CD1c-positive myeloid dendritic cell (primary cell): ENCODE data around the gene PRLR.
"Not testable (repeated sequence)": the region's sequence is repeated elsewhere in the genome, so short reads cannot be mapped to it uniquely, and the experiment has no call there.

Experiments
- DNase-seq: peaks from one replicate; pipeline ENCODE4 v3.0.0-alpha.2; 2016; ENCODE audit errors: extremely low spot score

Gene PRLR

GRCh38 chr5:35127006-35127405, 103.3 kb downstream of the PRLR start:
- DNase-seq = no peak

GRCh38 chr5:35125746-35126145, 104.5 kb downstream of the PRLR start:
- no peak for DNase-seq

- no peak for DNase-seq
These were observed 105.4 kb downstream of the PRLR start for GRCh38 chr5:35124932-35125331.

- DNase-seq = no peak
These were observed 107.5 kb downstream of the PRLR start for GRCh38 chr5:35122819-35123218.

GRCh38 chr5:35120715-35121114, 109.6 kb downstream of the PRLR start:
- no peak for DNase-seq

- DNase-seq = peak; percentile 14
These were observed 112.3 kb downstream of the PRLR start for GRCh38 chr5:35117967-35118366.

- no peak for DNase-seq
These were observed 114.4 kb downstream of the PRLR start for GRCh38 chr5:35115920-35116319.

GRCh38 chr5:35114698-35115097, 115.6 kb downstream of the PRLR start:
- no peak for DNase-seq

- no peak for DNase-seq
These were observed 118.0 kb downstream of the PRLR start for GRCh38 chr5:35112300-35112699.

GRCh38 chr5:35104550-35104949, 125.7 kb downstream of the PRLR start:
- DNase-seq = not testable (repeated sequence)

- DNase-seq = no peak
These were observed 126.5 kb downstream of the PRLR start for GRCh38 chr5:35103637-35104299.

- not testable (repeated sequence) for DNase-seq
These were observed 128.6 kb downstream of the PRLR start for GRCh38 chr5:35101720-35102119.

GRCh38 chr5:35101016-35101415, 129.3 kb downstream of the PRLR start:
- no peak for DNase-seq

- DNase-seq = no peak
These were observed 132.1 kb downstream of the PRLR start for GRCh38 chr5:35098214-35098613.

GRCh38 chr5:35096932-35097331, 133.4 kb downstream of the PRLR start:
- no peak for DNase-seq

- DNase-seq = no peak
These were observed 134.1 kb downstream of the PRLR start for GRCh38 chr5:35096216-35096615.

- DNase-seq = no peak
These were observed 134.9 kb downstream of the PRLR start for GRCh38 chr5:35095366-35095765.

- DNase-seq = no peak
These were observed 135.3 kb downstream of the PRLR start for GRCh38 chr5:35094948-35095347.

GRCh38 chr5:35092703-35093102, 137.6 kb downstream of the PRLR start:
- DNase-seq = no peak

GRCh38 chr5:35091704-35092103, 138.6 kb downstream of the PRLR start:
- no peak for DNase-seq

- peak; percentile 71 for DNase-seq
These were observed 140.7 kb downstream of the PRLR start for GRCh38 chr5:35089334-35090314.

GRCh38 chr5:35087991-35088390, 142.3 kb downstream of the PRLR start:
- DNase-seq = no peak

GRCh38 chr5:35083150-35083549, 147.1 kb downstream of the PRLR start:
- no peak for DNase-seq
